Measurements from ENCODE around the gene TOX2.

GRCh38 chr20:44054118-44054517, 139.5 kb downstream of the TOX2 start:
- TF ChIP-seq CTCF (IDR thresholded peaks at IDR 0.05; ENCODE audit: low read depth, low read length) = no peak
- no peak for TF ChIP-seq EZH2phosphoT487 (IDR thresholded peaks at IDR 0.05; ENCODE audit: low read depth)
